Measurements from ENCODE around the gene AP5B1.
"Not testable (repeated sequence)": the region's sequence is repeated elsewhere in the genome, so short reads cannot be mapped to it uniquely, and the experiment has no call there.

The AP5B1 gene

GRCh38 chr11:65767406-65767805 lies 13.4 kb downstream of the AP5B1 start:
- no peak overlapping the region for H2AK5ac ChIP-seq (ENCODE audit: low read length)
- H3K18ac ChIP-seq (ENCODE audit: low read length) = no peak overlapping the region
- WGBS (ENCODE audit: extremely low coverage, insufficient coverage, low lambda C conversion rate) = no CpG with 5 or more reads among the region's 10 CpGs
- no peak overlapping the region for H3K4me2 ChIP-seq (ENCODE audit: low read length)
- H3K27me3 ChIP-seq (ENCODE audit: insufficient read depth, low read length, poor library complexity) = no peaks in the 10 kb centered on the region
- no peak overlapping the region for H4K8ac ChIP-seq (ENCODE audit: low read depth, low read length)
- no peak overlapping the region for H3K23ac ChIP-seq (ENCODE audit: low read length)
- H3K79me2 ChIP-seq (ENCODE audit: control insufficient read depth, insufficient read depth, low read length) = no peaks in the 10 kb centered on the region
- H3K27ac ChIP-seq (ENCODE audit: low read depth, low read length) = no peak overlapping the region
- H3K9ac ChIP-seq (ENCODE audit: low read length) = no peak overlapping the region
- no peak for DNase-seq
- no peak overlapping the region for H3K4me3 ChIP-seq (ENCODE audit: low read length)
- H3K56ac ChIP-seq (ENCODE audit: low read length) = no peak overlapping the region
- no peak overlapping the region for H4K5ac ChIP-seq (ENCODE audit: low read length)
- H3K79me1 ChIP-seq (ENCODE audit: low read length) = no peaks in the 10 kb centered on the region
- H2BK15ac ChIP-seq (replicated peaks; ENCODE audit: low read depth) = no peak overlapping the region
- no peak overlapping the region for H3K4ac ChIP-seq (ENCODE audit: low read depth, low read length)
- H3K4me1 ChIP-seq (ENCODE audit: control insufficient read depth, low read depth, low read length) = no peaks in the 10 kb centered on the region
- no peak overlapping the region for H2BK120ac ChIP-seq (ENCODE audit: low read depth, low read length)
- no peaks in the 10 kb centered on the region for H3K36me3 ChIP-seq (ENCODE audit: control insufficient read depth, insufficient read depth, low read length)
- no peak overlapping the region for H2BK5ac ChIP-seq (ENCODE audit: low read length)

DNA sequence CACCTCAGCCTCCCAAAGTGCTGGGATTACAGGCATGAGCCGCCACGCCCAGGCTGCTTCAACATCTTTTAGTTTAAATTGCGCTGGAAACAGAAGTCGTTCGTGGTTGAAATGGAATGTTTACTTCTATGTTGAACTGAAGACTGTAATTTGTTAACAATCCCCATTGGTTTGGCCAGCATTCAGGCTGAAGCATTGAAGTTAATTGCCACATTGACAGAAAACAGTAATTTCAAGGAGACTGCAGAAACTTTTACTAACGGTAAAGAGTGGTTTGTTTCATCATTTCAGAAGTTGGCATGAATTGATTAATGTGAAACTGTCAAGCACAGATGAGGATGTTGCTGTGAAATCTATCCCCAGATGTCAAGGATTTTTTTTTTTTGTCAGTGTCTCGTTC lies 14.2 kb downstream of the AP5B1 start:
- no peak overlapping the region for H2BK120ac ChIP-seq (ENCODE audit: low read depth, low read length)
- H2AK5ac ChIP-seq (ENCODE audit: low read length) = no peak overlapping the region
- no peak overlapping the region for H3K23ac ChIP-seq (ENCODE audit: low read length)
- no peak overlapping the region for H3K9ac ChIP-seq (ENCODE audit: low read length)
- WGBS (ENCODE audit: extremely low coverage, insufficient coverage, low lambda C conversion rate) = no CpG with 5 or more reads among the region's 7 CpGs
- H3K18ac ChIP-seq (ENCODE audit: low read length) = no peak overlapping the region
- H4K5ac ChIP-seq (ENCODE audit: low read length) = no peak overlapping the region
- H3K4me1 ChIP-seq (ENCODE audit: control insufficient read depth, low read depth, low read length) = no peaks in the 10 kb centered on the region
- H3K56ac ChIP-seq (ENCODE audit: low read length) = no peak overlapping the region
- no peak overlapping the region for H3K4ac ChIP-seq (ENCODE audit: low read depth, low read length)
- H2BK15ac ChIP-seq (replicated peaks; ENCODE audit: low read depth) = no peak overlapping the region
- H2BK5ac ChIP-seq (ENCODE audit: low read length) = no peak overlapping the region
- H3K79me2 ChIP-seq (ENCODE audit: control insufficient read depth, insufficient read depth, low read length) = no peaks in the 10 kb centered on the region
- no peaks in the 10 kb centered on the region for H3K36me3 ChIP-seq (ENCODE audit: control insufficient read depth, insufficient read depth, low read length)
- no peak overlapping the region for H3K27ac ChIP-seq (ENCODE audit: low read depth, low read length)
- H3K4me3 ChIP-seq (ENCODE audit: low read length) = no peak overlapping the region
- no peak overlapping the region for H4K8ac ChIP-seq (ENCODE audit: low read depth, low read length)
- DNase-seq = no peak
- H3K27me3 ChIP-seq (ENCODE audit: insufficient read depth, low read length, poor library complexity) = no peaks in the 10 kb centered on the region
- no peak overlapping the region for H3K4me2 ChIP-seq (ENCODE audit: low read length)
- H3K79me1 ChIP-seq (ENCODE audit: low read length) = no peaks in the 10 kb centered on the region

DNA sequence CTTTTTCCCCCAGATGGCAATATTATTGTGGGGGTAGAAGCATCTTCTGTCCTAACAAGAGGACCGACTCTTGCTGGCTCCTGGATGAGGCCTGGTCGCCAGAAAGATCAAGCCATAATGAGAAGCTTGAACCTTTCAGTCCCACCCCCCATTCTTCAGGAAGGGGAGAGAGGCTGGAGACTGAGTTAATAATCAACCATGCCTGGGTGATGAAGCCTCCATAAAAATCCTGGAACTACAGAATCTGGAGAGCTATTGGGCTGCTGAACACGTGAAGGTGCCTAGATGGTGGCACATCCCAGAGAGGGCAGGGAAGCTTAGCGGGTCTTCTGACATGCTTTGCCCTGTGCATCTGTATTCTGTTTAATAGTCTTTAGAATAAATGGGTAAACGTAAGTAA lies 16.3 kb downstream of the AP5B1 start:
- no peak overlapping the region for H3K9ac ChIP-seq (ENCODE audit: low read length)
- no peak overlapping the region for H4K8ac ChIP-seq (ENCODE audit: low read depth, low read length)
- no peak overlapping the region for H3K4me2 ChIP-seq (ENCODE audit: low read length)
- no peak overlapping the region for H3K27ac ChIP-seq (ENCODE audit: low read depth, low read length)
- no peak overlapping the region for H3K18ac ChIP-seq (ENCODE audit: low read length)
- H4K5ac ChIP-seq (ENCODE audit: low read length) = no peak overlapping the region
- no peaks in the 10 kb centered on the region for H3K79me2 ChIP-seq (ENCODE audit: control insufficient read depth, insufficient read depth, low read length)
- no peak overlapping the region for H3K4me3 ChIP-seq (ENCODE audit: low read length)
- no peak for DNase-seq
- no peak overlapping the region for H3K23ac ChIP-seq (ENCODE audit: low read length)
- no peaks in the 10 kb centered on the region for H3K27me3 ChIP-seq (ENCODE audit: insufficient read depth, low read length, poor library complexity)
- H2BK5ac ChIP-seq (ENCODE audit: low read length) = no peak overlapping the region
- H3K36me3 ChIP-seq (ENCODE audit: control insufficient read depth, insufficient read depth, low read length) = no peaks in the 10 kb centered on the region
- H2BK15ac ChIP-seq (replicated peaks; ENCODE audit: low read depth) = no peak overlapping the region
- no CpG with 5 or more reads among the region's 5 CpGs for WGBS (ENCODE audit: extremely low coverage, insufficient coverage, low lambda C conversion rate)
- H3K79me1 ChIP-seq (ENCODE audit: low read length) = no peaks in the 10 kb centered on the region
- H2AK5ac ChIP-seq (ENCODE audit: low read length) = no peak overlapping the region
- H3K4ac ChIP-seq (ENCODE audit: low read depth, low read length) = no peak overlapping the region
- H3K56ac ChIP-seq (ENCODE audit: low read length) = no peak overlapping the region
- H3K4me1 ChIP-seq (ENCODE audit: control insufficient read depth, low read depth, low read length) = no peaks in the 10 kb centered on the region
- no peak overlapping the region for H2BK120ac ChIP-seq (ENCODE audit: low read depth, low read length)

DNA sequence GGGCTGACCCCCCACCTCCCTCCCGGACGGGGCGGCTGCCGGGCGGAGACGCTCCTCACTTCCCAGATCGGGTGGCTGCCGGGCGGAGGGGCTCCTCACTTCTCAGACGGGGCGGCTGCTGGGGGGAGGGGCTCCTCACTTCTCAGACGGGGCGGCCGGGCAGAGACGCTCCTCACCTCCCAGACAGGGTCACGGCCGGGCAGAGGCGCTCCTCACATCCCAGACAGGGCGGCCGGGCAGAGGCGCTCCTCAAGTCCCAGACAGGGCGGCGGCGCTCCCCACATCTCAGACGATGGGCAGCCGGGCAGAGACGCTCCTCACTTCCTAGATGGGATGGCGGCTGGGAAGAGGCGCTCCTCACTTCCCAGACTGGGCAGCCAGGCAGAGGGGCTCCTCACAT lies 18.0 kb downstream of the AP5B1 start:
- not testable (repeated sequence) for H3K4me1 ChIP-seq (ENCODE audit: control insufficient read depth, low read depth, low read length); H3K36me3 ChIP-seq (ENCODE audit: control insufficient read depth, insufficient read depth, low read length); H2BK120ac ChIP-seq (ENCODE audit: low read depth, low read length); H3K79me2 ChIP-seq (ENCODE audit: control insufficient read depth, insufficient read depth, low read length); H2AK5ac ChIP-seq (ENCODE audit: low read length); H2BK5ac ChIP-seq (ENCODE audit: low read length); H3K56ac ChIP-seq (ENCODE audit: low read length); H3K4me3 ChIP-seq (ENCODE audit: low read length); H3K27ac ChIP-seq (ENCODE audit: low read depth, low read length); H4K5ac ChIP-seq (ENCODE audit: low read length); H3K9ac ChIP-seq (ENCODE audit: low read length); H2BK15ac ChIP-seq (replicated peaks; ENCODE audit: low read depth); H3K4ac ChIP-seq (ENCODE audit: low read depth, low read length); DNase-seq; H3K18ac ChIP-seq (ENCODE audit: low read length); H3K27me3 ChIP-seq (ENCODE audit: insufficient read depth, low read length, poor library complexity); H4K8ac ChIP-seq (ENCODE audit: low read depth, low read length); H3K23ac ChIP-seq (ENCODE audit: low read length); H3K4me2 ChIP-seq (ENCODE audit: low read length); H3K79me1 ChIP-seq (ENCODE audit: low read length)
- WGBS (ENCODE audit: extremely low coverage, insufficient coverage, low lambda C conversion rate) = no CpG with 5 or more reads among the region's 29 CpGs

DNA sequence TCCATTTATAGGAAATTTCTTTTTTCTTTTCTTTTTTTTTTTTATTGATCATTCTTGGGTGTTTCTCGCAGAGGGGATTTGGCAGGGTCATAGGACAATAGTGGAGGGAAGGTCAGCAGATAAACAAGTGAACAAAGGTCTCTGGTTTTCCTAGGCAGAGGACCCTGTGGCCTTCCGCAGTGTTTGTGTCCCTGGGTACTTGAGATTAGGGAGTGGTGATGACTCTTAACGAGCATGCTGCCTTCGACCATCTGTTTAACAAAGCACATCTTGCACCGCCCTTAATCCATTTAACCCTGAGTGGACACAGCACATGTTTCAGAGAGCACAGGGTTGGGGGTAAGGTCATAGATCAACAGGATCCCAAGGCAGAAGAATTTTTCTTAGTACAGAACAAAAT lies 18.6 kb downstream of the AP5B1 start:
- not testable (repeated sequence) for H3K23ac ChIP-seq (ENCODE audit: low read length); H2BK15ac ChIP-seq (replicated peaks; ENCODE audit: low read depth)
- no CpG with 5 or more reads among the region's 5 CpGs for WGBS (ENCODE audit: extremely low coverage, insufficient coverage, low lambda C conversion rate)

DNA sequence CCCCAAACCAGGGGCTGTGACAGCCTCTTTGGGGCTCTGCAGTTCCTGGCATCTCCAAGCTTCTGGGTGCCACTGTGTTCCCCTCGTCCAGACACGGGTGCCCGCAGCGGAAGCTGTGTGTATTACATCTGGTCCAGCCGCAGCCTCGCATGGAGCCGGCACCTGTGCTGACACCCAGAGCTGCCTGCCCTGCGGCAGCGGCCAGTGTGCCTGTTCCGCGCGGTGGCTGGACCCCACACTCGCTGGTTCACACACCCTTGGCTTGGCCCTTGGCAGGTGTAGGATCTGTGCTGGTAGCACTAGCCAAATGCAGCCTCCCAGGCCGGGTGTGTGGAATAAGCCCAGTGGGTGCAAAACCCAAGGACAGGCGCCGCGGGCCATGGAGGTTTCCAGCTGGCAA lies 35.7 kb downstream of the AP5B1 start:
- Histone ChIP-seq H3K4me3 (ENCODE audit: low read length) (no peak overlapping the region), H3K27ac (ENCODE audit: low read depth, low read length) (no peak overlapping the region), H3K79me2 (ENCODE audit: control insufficient read depth, insufficient read depth, low read length) (no peaks in the 10 kb centered on the region), H2AK5ac (ENCODE audit: low read length) (no peak overlapping the region), H3K18ac (ENCODE audit: low read length) (no peak overlapping the region), H4K5ac (ENCODE audit: low read length) (no peak overlapping the region), H3K36me3 (ENCODE audit: control insufficient read depth, insufficient read depth, low read length) (no peaks in the 10 kb centered on the region), H3K23ac (ENCODE audit: low read length) (no peak overlapping the region), H2BK15ac (replicated peaks; ENCODE audit: low read depth) (no peak overlapping the region), H3K27me3 (ENCODE audit: insufficient read depth, low read length, poor library complexity) (no peaks in the 10 kb centered on the region), H2BK5ac (ENCODE audit: low read length) (no peak overlapping the region), H3K9ac (ENCODE audit: low read length) (no peak overlapping the region), H3K4me2 (ENCODE audit: low read length) (no peak overlapping the region), H4K8ac (ENCODE audit: low read depth, low read length) (no peak overlapping the region), H3K56ac (ENCODE audit: low read length) (no peak overlapping the region), H3K4me1 (ENCODE audit: control insufficient read depth, low read depth, low read length) (no peaks in the 10 kb centered on the region), H2BK120ac (ENCODE audit: low read depth, low read length) (no peak overlapping the region), H3K79me1 (ENCODE audit: low read length) (no peaks in the 10 kb centered on the region), H3K4ac (ENCODE audit: low read depth, low read length) (no peak overlapping the region)
- no peak for DNase-seq
- WGBS (ENCODE audit: extremely low coverage, insufficient coverage, low lambda C conversion rate) = no CpG with 5 or more reads among the region's 17 CpGs

More for the DNA sequence above, 18.6 kb downstream of the AP5B1 start:
- not testable (repeated sequence) for DNase-seq; H3K9ac ChIP-seq (ENCODE audit: low read length); H3K27ac ChIP-seq (ENCODE audit: low read depth, low read length); H3K79me1 ChIP-seq (ENCODE audit: low read length); H3K4ac ChIP-seq (ENCODE audit: low read depth, low read length); H3K79me2 ChIP-seq (ENCODE audit: control insufficient read depth, insufficient read depth, low read length); H3K4me1 ChIP-seq (ENCODE audit: control insufficient read depth, low read depth, low read length); H3K4me2 ChIP-seq (ENCODE audit: low read length); H3K18ac ChIP-seq (ENCODE audit: low read length); H4K5ac ChIP-seq (ENCODE audit: low read length); H3K27me3 ChIP-seq (ENCODE audit: insufficient read depth, low read length, poor library complexity); H2BK5ac ChIP-seq (ENCODE audit: low read length); H3K36me3 ChIP-seq (ENCODE audit: control insufficient read depth, insufficient read depth, low read length); H2BK120ac ChIP-seq (ENCODE audit: low read depth, low read length); H2AK5ac ChIP-seq (ENCODE audit: low read length); H3K56ac ChIP-seq (ENCODE audit: low read length); H4K8ac ChIP-seq (ENCODE audit: low read depth, low read length); H3K4me3 ChIP-seq (ENCODE audit: low read length)

Data from mesendoderm (in vitro differentiated cells).